Thyroid gland (tissue), 4 donors: ENCODE measurements around the gene AAK1.

Experiments used
- CTCF ChIP-seq, 6 experiments: fragments of 200-600 bp in 3 of 6; fragments of 450-650 bp in 3 of 6; sonication (generic) in 3 of 6; IDR thresholded peaks; one replicate each; pipeline ENCODE4 v1.5.1; 2016 to 2019; ENCODE audit warnings: antibody characterized with exemption in 6 of 6, mild to moderate bottlenecking in 2 of 6, inconsistent platforms in 1 of 6, moderate library complexity in 1 of 6
- POLR2A ChIP-seq, 2 donors: fragments of 450-650 bp; IDR thresholded peaks; one replicate each; pipeline ENCODE4 v1.6.1; 2017; ENCODE audit warnings: antibody characterized with exemption in 2 of 2, mild to moderate bottlenecking in 2 of 2, moderate library complexity in 1 of 2

GRCh38 chr2:69669666-69670065 lies 26.1 kb upstream of the AAK1 start:
- TF ChIP-seq CTCF (IDR thresholded peaks at IDR 0.05) = no peak
- no peak for TF ChIP-seq POLR2A (IDR thresholded peaks at IDR 0.05)
